K562 (cell line): ENCODE measurements around the gene SMIM13. TPM values are rescaled to one million over a fixed set of nuclear protein-coding genes. Genes with fewer than 3 reads are reported as not detected.
A peak's percentile ranks its signal among the peaks of the same experiment; 100 is the strongest.

Experiments
- ATAC-seq: fragments of 200-7000 bp; cut with Tn5 transposase; 3 replicates; pipeline ENCODE4 v1.9.1; 2020; ENCODE audit warnings: moderate library complexity
- BruUV-seq: library from RNA; stranded (reverse); fragments of 400-500 nt; replicated peaks from 2 replicates; lab custom pipeline; 2021; lab: Mats Ljungman, UMichigan
- CTCF ChIA-PET: fragments of 300-600 bp; formaldehyde crosslinking; extraction: SDS; loops from one replicate; lab custom pipeline; 2021; ENCODE audit warnings: low intra/inter-chr PET ratio; lab: Yijun Ruan, JAX
- POLR2A ChIA-PET: fragments of 300-600, 350-650 bp; sonication (Branson Sonifier 250); formaldehyde crosslinking; extraction: SDS; loops from one replicate; lab custom pipeline; 2021; ENCODE audit warnings: antibody characterized with exemption, inconsistent platforms; lab: Yijun Ruan, JAX
- DNase-seq, 4 experiments: peaks; one replicate each; pipeline versions ENCODE4 v3.0.0 to v3.0.0-alpha.2; 2011 to 2018; ENCODE audit warnings: low spot score in 3 of 4, mixed read lengths in 3 of 4; ENCODE audit errors: extremely low read depth in 1 of 4
- FAIRE-seq: peaks from 2 replicates; lab custom pipeline; 2011; peaks lifted over from hg19 to GRCh38; lab: Jason Lieb, UNC
- H2AFZ ChIP-seq: 2 replicates; pipeline ENCODE4 v1.6.0; 2011; ENCODE audit warnings: low read depth, low read length, control low read depth, inconsistent platforms
- H3K27ac ChIP-seq: fragments of 200-600 bp; 3 replicates; pipeline ENCODE4 v1.8.0; 2011; ENCODE audit warnings: low read depth, mild to moderate bottlenecking, control low read depth, inconsistent platforms, low read length, moderate library complexity, mixed read lengths; ENCODE audit errors: extremely low read depth
- H3K27me3 ChIP-seq, 2 experiments: fragments of 300-600 bp in 1 of 2; 2 replicates in 1 of 2; 3 replicates in 1 of 2; pipeline versions ENCODE4 v1.6.0 to v1.8.0; 2011; ENCODE audit warnings: inconsistent platforms in 2 of 2, low read length in 2 of 2, mild to moderate bottlenecking in 1 of 2, mixed read lengths in 1 of 2, moderate library complexity in 1 of 2; ENCODE audit not compliant: control insufficient read depth in 2 of 2, insufficient read depth in 2 of 2
- H3K36me3 ChIP-seq: fragments of 300-600 bp; 3 replicates; pipeline ENCODE4 v1.8.0; 2011; ENCODE audit warnings: mild to moderate bottlenecking, low read length, inconsistent platforms; ENCODE audit not compliant: control insufficient read depth, insufficient read depth
- H3K4me1 ChIP-seq, 2 experiments: fragments of 200-600 bp in 1 of 2; replicated peaks in 1 of 2; 2 replicates in 1 of 2; 3 replicates in 1 of 2; pipeline versions ENCODE4 v1.5.1 to v1.8.0; 2011; ENCODE audit warnings: inconsistent platforms in 2 of 2, low read length in 2 of 2, mild to moderate bottlenecking in 1 of 2, mixed read lengths in 1 of 2, moderate library complexity in 1 of 2; ENCODE audit not compliant: control insufficient read depth in 2 of 2, insufficient read depth in 2 of 2
- H3K4me2 ChIP-seq: 2 replicates; pipeline ENCODE4 v1.6.1; 2011; ENCODE audit warnings: low read length, control low read depth, inconsistent platforms, mixed read lengths; ENCODE audit not compliant: insufficient read depth
- H3K4me3 ChIP-seq: fragments of 200-600 bp; sonication (generic), shearing (Covaris generic); 2 replicates; pipeline ENCODE4 v1.5.1; 2016; ENCODE audit warnings: control low read depth, inconsistent platforms
- H3K79me2 ChIP-seq: fragments of 200-600 bp; 3 replicates; pipeline ENCODE4 v1.8.0; 2011; ENCODE audit warnings: low read length, inconsistent platforms; ENCODE audit not compliant: control insufficient read depth, insufficient read depth
- H3K9ac ChIP-seq, 2 experiments: 2 replicates each; pipeline versions ENCODE4 v1.6.0 to v1.6.1; 2011; ENCODE audit warnings: low read depth in 2 of 2, low read length in 2 of 2, control low read depth in 1 of 2, inconsistent platforms in 1 of 2, mild to moderate bottlenecking in 1 of 2, mixed read lengths in 1 of 2; ENCODE audit not compliant: insufficient read depth in 1 of 2
- H3K9me1 ChIP-seq: one replicate; pipeline ENCODE4 v1.6.0; 2011; ENCODE audit warnings: inconsistent platforms, mild to moderate bottlenecking, low read length, moderate library complexity; ENCODE audit not compliant: control insufficient read depth, insufficient read depth
- H3K9me3 ChIP-seq: replicated peaks from 2 replicates; pipeline ENCODE4 v1.5.1; 2011; ENCODE audit warnings: low read depth, low read length, inconsistent platforms; ENCODE audit not compliant: control insufficient read depth, insufficient read depth
- H4K20me1 ChIP-seq: replicated peaks from 2 replicates; pipeline ENCODE4 v1.6.1; 2011; ENCODE audit warnings: low read length, inconsistent platforms, mixed read lengths; ENCODE audit not compliant: control insufficient read depth, insufficient read depth
- BRF1 ChIP-seq: IDR thresholded peaks from 3 replicates; pipeline ENCODE4 v1.6.1; 2011; ENCODE audit warnings: borderline replicate concordance, mild to moderate bottlenecking; ENCODE audit not compliant: insufficient read length; ENCODE audit errors: extremely low read depth
- PHF20 ChIP-seq: fragments of 450-650 bp; IDR thresholded peaks from 2 replicates; pipeline ENCODE4 v1.6.1; 2018; ENCODE audit not compliant: partially characterized antibody
- SMARCA4 ChIP-seq: fragments of 450-650 bp; IDR thresholded peaks from 2 replicates; pipeline ENCODE4 v1.6.1; 2016
- SRSF3 ChIP-seq: fragments of 200-400 bp; formaldehyde crosslinking; IDR thresholded peaks from 2 replicates; pipeline ENCODE4 v1.6.1; 2016; ENCODE audit warnings: mild to moderate bottlenecking, low read length, moderate library complexity; ENCODE audit not compliant: insufficient read depth
- ZNF79 ChIP-seq: fragments of 250-450 bp; sonication (Bioruptor Pico); IDR thresholded peaks from 2 replicates; pipeline ENCODE4 v1.4.0; 2020; ENCODE audit warnings: low read depth, mild to moderate bottlenecking, moderate library complexity
- WGBS: fragments of 100-300 bp; shearing (Covaris generic); methylation state at CpG from one replicate; pipeline ENCODE4 v1.1.6; 2016; ENCODE audit warnings: low coverage, mixed read lengths; ENCODE audit not compliant: insufficient coverage; ENCODE audit errors: missing lambda C conversion rate; 5-methylcytosine and 5-hydroxymethylcytosine counted together
- in situ Hi-C: fragments of 300-500 bp; cut with MboI; formaldehyde crosslinking; loops from 4 replicates; pipeline ENCODE4 v1.15.0; 2018; ENCODE audit warnings: inconsistent platforms, mixed read lengths
- intact Hi-C: fragments of 100-400 bp; cut with micrococcal nuclease; formaldehyde crosslinking; loops from 2 replicates; pipeline ENCODE4 v1.14.2; 2022
- polyA plus RNA-seq, 8 experiments: library from polyadenylated mRNA; depleted of rRNA in 4 of 8; stranded (reverse) in 5 of 8; unstranded in 3 of 8; fragments of >200 nt; fragmentation: Nextera tagmentation in 2 of 8; fragmentation: Illumina TruSeq in 1 of 8; extraction: Ambion mirVana in 2 of 8; extraction: Trizol in 1 of 8; gene quantifications; 2 replicates each; pipeline versions ENCODE4 v1.2.1 to v1.2.3, GENCODE V29; 2011 to 2014; ENCODE audit warnings: inconsistent platforms in 1 of 8, missing spikeins in 1 of 8
- total RNA-seq, 7 experiments: library from RNA; depleted of rRNA in 6 of 7; stranded (reverse); fragments of >200 nt in 6 of 7; fragmentation: Illumina TruSeq in 2 of 7; extraction: Trizol in 2 of 7; gene quantifications; 2 replicates each; pipeline versions ENCODE4 v1.2.1 to v1.2.3, GENCODE V29; 2011 to 2021; ENCODE audit warnings: low replicate concordance in 1 of 7
- TF ChIP-seq, protein P1 (sequence below): fragments of 450-650 bp; IDR thresholded peaks from 2 replicates; pipeline ENCODE4 v1.6.1; 2016; ENCODE audit warnings: missing biosample characterization, missing genetic modification characterization
- TF ChIP-seq, protein P2 (sequence below): sonication (generic); formaldehyde crosslinking; IDR thresholded peaks from 2 replicates; pipeline ENCODE4 v1.8.0; 2022; ENCODE audit warnings: mild to moderate bottlenecking, missing genetic modification reagents, borderline replicate concordance

SMIM13 gene
- total and polyA plus RNA-seq, 9 of the 15 experiments (the other 6 are each of a cell fraction or from before 2014, with no cell fraction given) = 5.5 to 24.8 (median 11.7) TPM

DNA sequence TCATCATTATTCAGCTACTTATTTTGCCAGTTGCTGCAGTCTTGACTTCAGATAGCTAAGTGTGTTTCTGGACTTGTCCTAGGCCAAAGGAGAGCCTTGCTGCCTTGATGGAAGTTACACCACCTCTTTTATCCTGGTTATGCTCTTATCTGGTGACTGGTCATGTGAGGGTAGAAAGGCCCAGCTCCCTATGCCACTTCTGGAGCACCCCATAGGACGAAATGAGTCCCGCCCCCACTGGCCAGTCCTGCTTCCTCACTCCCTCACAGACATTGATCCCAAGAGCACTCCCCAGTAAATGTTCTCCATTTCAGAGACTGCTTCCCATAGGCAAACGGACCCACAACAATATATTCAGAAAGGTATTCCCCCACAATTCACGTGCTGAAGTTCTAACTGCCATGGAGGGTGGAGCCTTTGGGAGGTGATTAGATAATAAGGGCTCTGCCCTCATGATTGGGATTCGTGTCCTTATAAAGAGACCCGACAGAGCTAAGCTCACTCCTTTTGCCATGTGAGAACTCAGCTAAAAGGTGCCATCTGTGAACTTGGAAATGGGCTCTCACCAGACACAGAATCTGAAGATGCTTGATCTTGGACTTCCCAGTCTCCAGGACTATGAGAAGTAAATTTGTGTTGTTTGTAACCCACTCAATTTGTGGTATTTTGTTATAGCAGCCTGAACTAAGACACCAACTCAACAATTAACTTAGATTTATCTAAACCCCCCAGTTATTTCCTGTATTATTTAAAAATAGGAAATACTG is 28.0 kb upstream of the SMIM13 start:
- in situ Hi-C loops = loop anchor here (5.0 kb wide), 2 partner anchors 108 to 588 kb away; no protein-coding TSS in a partner anchor
- H3K9me3 ChIP-seq = no peaks in the 10 kb centered on the region
- H3K4me2 ChIP-seq = no peak overlapping the region
- no peak overlapping the region for H3K9ac ChIP-seq
- peaks cover 4 to 6% of the 10 kb centered on the region in 2 experiments; a peak in 3 of 5 replicates for H3K4me1 ChIP-seq
- DNase-seq = peak in 1 of 4 experiments; percentile 16
- H3K9me1 ChIP-seq = no peaks in the 10 kb centered on the region
- H3K27ac ChIP-seq = no peak overlapping the region
- ATAC-seq = peak; percentile 37; the same call in 2 of the 3 replicates
- no peaks in the 10 kb centered on the region for H4K20me1 ChIP-seq
- no peaks in the 10 kb centered on the region for H3K79me2 ChIP-seq
- intact Hi-C loops = loop anchor here (10.0 kb wide), 1 partner anchor 509 kb away; no protein-coding TSS in a partner anchor
- peaks cover 0 to 2% of the 10 kb centered on the region in 2 experiments; a peak in 1 of 5 replicates for H3K27me3 ChIP-seq
- no TSS peak for BruUV-seq
- H2AFZ ChIP-seq = no peak overlapping the region
- TF ChIP-seq, protein P1, sequence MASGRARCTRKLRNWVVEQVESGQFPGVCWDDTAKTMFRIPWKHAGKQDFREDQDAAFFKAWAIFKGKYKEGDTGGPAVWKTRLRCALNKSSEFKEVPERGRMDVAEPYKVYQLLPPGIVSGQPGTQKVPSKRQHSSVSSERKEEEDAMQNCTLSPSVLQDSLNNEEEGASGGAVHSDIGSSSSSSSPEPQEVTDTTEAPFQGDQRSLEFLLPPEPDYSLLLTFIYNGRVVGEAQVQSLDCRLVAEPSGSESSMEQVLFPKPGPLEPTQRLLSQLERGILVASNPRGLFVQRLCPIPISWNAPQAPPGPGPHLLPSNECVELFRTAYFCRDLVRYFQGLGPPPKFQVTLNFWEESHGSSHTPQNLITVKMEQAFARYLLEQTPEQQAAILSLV (tag) = no peak
- TF ChIP-seq, protein P2, sequence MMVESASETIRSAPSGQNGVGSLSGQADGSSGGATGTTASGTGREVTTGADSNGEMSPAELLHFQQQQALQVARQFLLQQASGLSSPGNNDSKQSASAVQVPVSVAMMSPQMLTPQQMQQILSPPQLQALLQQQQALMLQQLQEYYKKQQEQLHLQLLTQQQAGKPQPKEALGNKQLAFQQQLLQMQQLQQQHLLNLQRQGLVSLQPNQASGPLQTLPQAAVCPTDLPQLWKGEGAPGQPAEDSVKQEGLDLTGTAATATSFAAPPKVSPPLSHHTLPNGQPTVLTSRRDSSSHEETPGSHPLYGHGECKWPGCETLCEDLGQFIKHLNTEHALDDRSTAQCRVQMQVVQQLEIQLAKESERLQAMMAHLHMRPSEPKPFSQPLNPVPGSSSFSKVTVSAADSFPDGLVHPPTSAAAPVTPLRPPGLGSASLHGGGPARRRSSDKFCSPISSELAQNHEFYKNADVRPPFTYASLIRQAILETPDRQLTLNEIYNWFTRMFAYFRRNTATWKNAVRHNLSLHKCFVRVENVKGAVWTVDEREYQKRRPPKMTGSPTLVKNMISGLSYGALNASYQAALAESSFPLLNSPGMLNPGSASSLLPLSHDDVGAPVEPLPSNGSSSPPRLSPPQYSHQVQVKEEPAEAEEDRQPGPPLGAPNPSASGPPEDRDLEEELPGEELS (CRISPR knock-in tag) = no peak
- no peak for TF ChIP-seq SMARCA4
- TF ChIP-seq ZNF79 = no peak
- no peak for TF ChIP-seq SRSF3
- no peak for TF ChIP-seq PHF20
- TF ChIP-seq BRF1 = no peak
- TF ChIP-seq, all 486 proteins: peak for 0
- Histone ChIP-seq H3K36me3 (no peaks in the 10 kb centered on the region), H3K4me3 (no peak overlapping the region)
- ChIA-PET POLR2A (interaction anchor here (0.9 to 2.4 kb wide), 3 partner anchors 9 to 17 kb away, joined by 3 to 6 read pairs (median 4); no protein-coding TSS in a partner anchor), CTCF (no interaction called here)
- WGBS = 19% methylated on average over 6 of the region's 6 CpGs
- FAIRE-seq = peak; percentile 55
